ENCODE data around the gene HM13.

Gene HM13

GRCh38 chr20:31559704-31560093 lies 45.5 kb downstream of the HM13 start:
- TF ChIP-seq CTCF (IDR thresholded peaks at IDR 0.05; ENCODE audit: extremely low read depth, missing control alignments): no peak
- no peak for DNase-seq (ENCODE audit: low spot score)

- DNase-seq (ENCODE audit: low spot score): peak; percentile 72
- TF ChIP-seq CTCF (IDR thresholded peaks at IDR 0.05; ENCODE audit: extremely low read depth, missing control alignments): peak; percentile 89
Observed at GRCh38 chr20:31560094-31560745, 46.0 kb downstream of the HM13 start.

- TF ChIP-seq CTCF (IDR thresholded peaks at IDR 0.05; ENCODE audit: extremely low read depth, missing control alignments): no peak
- DNase-seq (ENCODE audit: low spot score): no peak
Observed at GRCh38 chr20:31560746-31561598, 46.7 kb downstream of the HM13 start.

GRCh38 chr20:31562241-31562640 lies 48.0 kb downstream of the HM13 start:
- TF ChIP-seq CTCF (IDR thresholded peaks at IDR 0.05; ENCODE audit: extremely low read depth, missing control alignments): no peak
- no peak for DNase-seq (ENCODE audit: low spot score)

GRCh38 chr20:31564284-31564683 lies 50.0 kb downstream of the HM13 start:
- TF ChIP-seq CTCF (IDR thresholded peaks at IDR 0.05; ENCODE audit: extremely low read depth, missing control alignments): no peak

GRCh38 chr20:31565699-31566318 lies 51.6 kb downstream of the HM13 start:
- no peak for TF ChIP-seq CTCF (IDR thresholded peaks at IDR 0.05; ENCODE audit: extremely low read depth, missing control alignments)

More at GRCh38 chr20:31564284-31564683, 50.0 kb downstream of the HM13 start:
- no peak for DNase-seq (ENCODE audit: low spot score)

GRCh38 chr20:31566319-31566657 lies 52.0 kb downstream of the HM13 start:
- no peak for TF ChIP-seq CTCF (IDR thresholded peaks at IDR 0.05; ENCODE audit: extremely low read depth, missing control alignments)
- DNase-seq (ENCODE audit: low spot score): no peak

More at GRCh38 chr20:31565699-31566318, 51.6 kb downstream of the HM13 start:
- no peak for DNase-seq (ENCODE audit: low spot score)

Measured in GM20000 (cell line).